Fibroblast of mammary gland (primary cell): ENCODE results near the gene ZBTB18.

Source experiments
- DNase-seq: peaks from one replicate; pipeline ENCODE4 v3.0.0-alpha.2; 2010; ENCODE audit warnings: low read depth
- H3K4me3 ChIP-seq: 2 replicates; pipeline ENCODE4 v1.5.1; 2011; ENCODE audit warnings: low read depth, mild to moderate bottlenecking, low read length, moderate library complexity; ENCODE audit not compliant: control insufficient read depth
- TF ChIP-seq, protein P1 (sequence below): conservative IDR thresholded peaks from 2 replicates; pipeline ENCODE4 v1.5.1; 2011; ENCODE audit warnings: low read depth, low read length, inconsistent platforms; ENCODE audit not compliant: control insufficient read depth, insufficient read depth

Gene ZBTB18

DNA sequence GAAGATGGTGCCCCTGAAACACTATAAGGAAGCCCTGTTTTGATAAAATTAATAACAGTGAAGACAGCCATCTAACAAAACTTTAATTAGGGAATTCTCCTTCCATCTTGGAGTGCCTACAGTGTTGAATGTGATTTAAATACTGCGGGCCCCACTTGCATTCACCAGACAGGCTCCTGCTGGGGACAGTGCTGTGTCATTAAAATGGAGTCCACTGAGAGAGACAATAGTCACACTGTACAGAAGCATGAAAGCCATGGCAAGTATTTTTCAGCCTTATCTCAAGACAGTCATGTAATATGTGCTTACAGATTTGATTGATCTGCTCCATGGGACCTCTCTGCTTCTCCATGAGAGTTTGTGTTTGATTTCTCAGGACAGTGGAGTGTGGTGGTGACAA is 29.7 kb upstream of the ZBTB18 start:
- no peak for DNase-seq
- TF ChIP-seq, protein P1, sequence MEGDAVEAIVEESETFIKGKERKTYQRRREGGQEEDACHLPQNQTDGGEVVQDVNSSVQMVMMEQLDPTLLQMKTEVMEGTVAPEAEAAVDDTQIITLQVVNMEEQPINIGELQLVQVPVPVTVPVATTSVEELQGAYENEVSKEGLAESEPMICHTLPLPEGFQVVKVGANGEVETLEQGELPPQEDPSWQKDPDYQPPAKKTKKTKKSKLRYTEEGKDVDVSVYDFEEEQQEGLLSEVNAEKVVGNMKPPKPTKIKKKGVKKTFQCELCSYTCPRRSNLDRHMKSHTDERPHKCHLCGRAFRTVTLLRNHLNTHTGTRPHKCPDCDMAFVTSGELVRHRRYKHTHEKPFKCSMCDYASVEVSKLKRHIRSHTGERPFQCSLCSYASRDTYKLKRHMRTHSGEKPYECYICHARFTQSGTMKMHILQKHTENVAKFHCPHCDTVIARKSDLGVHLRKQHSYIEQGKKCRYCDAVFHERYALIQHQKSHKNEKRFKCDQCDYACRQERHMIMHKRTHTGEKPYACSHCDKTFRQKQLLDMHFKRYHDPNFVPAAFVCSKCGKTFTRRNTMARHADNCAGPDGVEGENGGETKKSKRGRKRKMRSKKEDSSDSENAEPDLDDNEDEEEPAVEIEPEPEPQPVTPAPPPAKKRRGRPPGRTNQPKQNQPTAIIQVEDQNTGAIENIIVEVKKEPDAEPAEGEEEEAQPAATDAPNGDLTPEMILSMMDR, result no peak

DNA sequence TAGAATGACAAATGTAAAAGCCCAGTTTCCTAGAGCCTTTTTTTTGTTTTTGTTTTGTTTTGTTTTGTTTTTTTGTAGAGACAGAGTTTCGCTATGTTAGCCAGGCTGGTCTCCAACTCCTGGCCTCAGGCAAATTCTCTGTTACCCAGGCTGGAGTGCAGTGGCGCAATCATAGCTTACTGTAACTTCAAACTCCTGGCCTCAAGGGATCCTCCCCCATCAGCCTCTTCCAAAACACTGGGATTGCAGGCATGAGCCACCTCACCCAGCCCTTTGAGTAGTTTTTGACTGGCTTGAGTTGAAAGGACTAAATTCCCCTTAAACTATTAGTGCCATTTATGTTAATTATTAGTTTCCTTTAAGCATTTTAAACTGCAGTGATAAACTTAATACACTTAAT is 28.8 kb upstream of the ZBTB18 start:
- TF ChIP-seq, protein P1, result no peak
- peak; percentile 57 for DNase-seq
- no peak overlapping the region for H3K4me3 ChIP-seq

More for the DNA sequence above, 29.7 kb upstream of the ZBTB18 start:
- H3K4me3 ChIP-seq, result no peak overlapping the region

DNA sequence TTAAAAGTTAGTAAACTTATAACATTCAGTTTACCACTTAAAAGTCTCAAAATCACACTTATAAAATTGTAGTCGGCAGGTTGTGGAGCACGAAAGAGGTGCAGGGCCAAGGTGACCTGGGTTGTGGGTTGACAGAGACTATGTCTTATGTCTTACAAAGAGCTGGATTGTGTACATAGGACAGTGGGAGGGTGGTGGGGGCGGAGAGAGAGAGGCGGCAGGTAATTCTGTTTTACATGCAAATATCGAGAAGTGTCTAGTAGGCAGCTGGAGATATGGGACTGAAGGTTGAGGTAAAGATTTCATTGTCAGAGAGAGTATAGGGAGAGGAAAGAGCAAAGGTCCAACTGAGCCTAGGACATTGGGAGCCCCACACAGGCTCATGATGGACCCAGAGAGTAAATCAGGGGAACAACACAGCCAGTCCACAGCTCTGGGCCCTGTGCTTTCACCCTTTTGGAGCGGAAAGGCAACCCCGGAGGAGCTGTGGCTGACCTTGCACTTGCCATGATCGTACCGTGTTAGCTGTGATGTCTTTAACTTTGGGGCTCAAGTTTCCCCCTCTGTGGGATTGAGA is 28.1 kb upstream of the ZBTB18 start:
- H3K4me3 ChIP-seq, result no peak overlapping the region
- TF ChIP-seq, protein P1, result no peak
- DNase-seq, result no peak

DNA sequence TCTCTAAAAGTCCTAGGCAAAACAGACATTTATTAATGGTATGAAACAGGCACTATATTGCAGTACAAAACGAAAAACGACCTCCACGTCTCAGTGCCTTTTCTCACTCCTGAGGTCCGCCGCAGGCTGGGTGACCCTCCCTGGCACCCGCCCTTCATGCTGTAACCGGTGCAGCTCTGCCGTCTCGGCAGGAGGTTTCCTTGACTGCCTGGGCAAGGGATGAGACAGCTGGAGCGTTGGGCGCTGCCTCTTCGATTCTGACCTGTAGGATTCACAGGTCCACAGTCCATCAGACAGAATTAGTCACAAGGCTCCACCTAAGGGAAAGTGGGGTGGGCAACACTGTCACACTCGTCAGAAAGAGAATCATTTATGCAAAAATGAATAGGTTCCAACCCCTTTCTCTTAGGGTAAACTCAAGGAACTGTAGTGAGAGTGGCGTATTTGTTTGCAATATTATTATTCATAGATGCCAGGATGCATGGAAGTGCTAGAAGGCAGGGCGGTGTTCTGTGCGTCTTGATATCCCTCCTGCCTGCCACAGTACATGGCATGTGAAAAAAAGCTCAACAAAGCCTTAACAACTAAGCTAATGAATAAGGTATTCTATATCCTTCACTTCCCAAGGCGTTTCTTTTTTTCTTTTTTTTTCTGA is 23.5 kb upstream of the ZBTB18 start:
- TF ChIP-seq, protein P1, result no peak
- H3K4me3 ChIP-seq, result no peak overlapping the region
- no peak for DNase-seq

DNA sequence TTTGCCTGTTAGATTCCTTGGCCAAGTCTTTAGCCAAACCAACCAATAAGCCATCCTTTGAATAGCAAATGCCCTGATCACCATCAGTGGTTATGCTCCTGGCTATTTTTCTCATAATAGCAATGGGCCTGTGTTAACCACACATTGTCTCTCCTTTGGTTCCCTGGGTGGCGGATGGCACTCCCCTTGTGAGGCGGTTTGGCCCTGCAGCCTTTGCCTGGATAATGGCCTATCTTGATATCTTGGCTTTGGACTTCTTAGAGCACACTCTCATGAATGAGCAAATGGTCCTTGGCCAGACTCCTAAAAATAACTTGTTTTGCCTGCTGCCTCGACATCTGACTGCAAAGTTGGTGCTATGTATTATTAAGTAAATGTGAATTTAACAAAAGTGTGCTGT is 22.4 kb upstream of the ZBTB18 start:
- H3K4me3 ChIP-seq, result no peak overlapping the region
- TF ChIP-seq, protein P1, result no peak
- DNase-seq, result no peak

DNA sequence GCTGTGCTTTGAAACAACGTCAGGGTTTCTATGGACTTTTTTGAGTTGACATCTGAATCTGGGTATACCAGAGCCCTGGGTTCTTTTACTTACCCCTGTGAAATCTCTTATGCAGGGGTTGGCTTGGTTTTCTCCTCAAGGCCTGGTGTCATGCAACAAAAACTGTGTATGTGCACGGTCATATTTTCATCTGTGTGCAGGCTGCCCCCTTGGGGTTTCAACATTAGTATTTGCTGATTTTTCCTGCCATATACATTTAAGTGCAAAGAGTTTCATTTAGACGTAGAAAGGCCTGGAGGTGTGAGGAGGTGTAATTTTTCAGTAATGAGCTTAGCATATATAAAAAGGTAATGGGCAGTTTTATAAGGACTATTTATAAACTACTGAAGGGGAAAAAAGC is 22.0 kb upstream of the ZBTB18 start:
- TF ChIP-seq, protein P1, result peak; percentile 4
- DNase-seq, result no peak
- H3K4me3 ChIP-seq, result no peak overlapping the region
